COLO668 (cell line): Measurements from ENCODE around the gene RBM39.
"Not testable (repeated sequence)": the region's sequence is repeated elsewhere in the genome, so short reads cannot be mapped to it uniquely, and the experiment has no call there.

Experiments
- DNase-seq: peaks from one replicate; lab custom pipeline; 2025; ENCODE audit not compliant: unreplicated experiment; lab: John Stamatoyannopoulos, UW

RBM39 gene

DNA sequence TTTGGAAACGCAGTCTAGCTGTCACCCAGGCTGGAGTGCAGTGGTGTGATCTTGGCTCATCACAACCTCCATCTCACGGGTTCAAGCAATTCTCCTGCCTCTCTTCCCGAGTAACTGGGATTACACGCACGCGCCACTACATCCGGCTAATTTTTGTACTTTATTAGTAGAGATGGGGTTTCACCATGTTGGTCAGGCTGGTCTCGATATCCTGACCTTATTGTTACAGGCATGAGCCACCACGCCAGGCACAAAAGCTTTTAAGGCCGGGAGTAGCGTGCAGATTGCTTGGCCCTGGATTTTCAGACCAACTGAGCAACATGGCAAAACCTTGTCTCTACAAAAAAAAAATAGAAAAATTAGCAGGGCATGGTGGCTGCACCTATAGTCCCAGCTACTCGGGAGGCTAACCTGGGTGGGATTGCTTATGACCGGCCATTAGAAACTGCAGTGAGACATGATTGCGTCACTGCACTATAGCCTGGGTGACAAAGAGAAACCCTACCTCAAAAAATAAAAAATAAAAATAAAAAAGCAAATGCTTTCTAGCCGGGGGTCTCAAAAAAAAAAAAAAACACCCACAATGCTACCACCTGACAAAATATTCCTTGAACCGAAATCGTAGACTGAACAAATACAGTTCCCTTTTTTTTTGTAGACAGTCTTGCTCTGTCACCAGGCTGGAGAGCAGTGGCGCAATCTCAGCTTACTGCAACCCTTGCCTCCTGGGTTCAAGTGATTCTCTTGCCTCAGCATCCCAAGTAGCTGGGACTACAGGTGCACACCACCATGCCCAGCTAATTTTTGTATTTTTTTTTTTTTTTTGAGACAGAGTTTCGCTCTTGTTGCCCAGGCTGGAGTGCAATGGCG is 15.0 kb downstream of the RBM39 start:
- DNase-seq: no peak

- DNase-seq: no peak
Observed at GRCh38 chr20:35724321-35725230, 17.5 kb downstream of the RBM39 start.

- DNase-seq: not testable (repeated sequence)
Observed at GRCh38 chr20:35723652-35724320, 18.3 kb downstream of the RBM39 start.

DNA sequence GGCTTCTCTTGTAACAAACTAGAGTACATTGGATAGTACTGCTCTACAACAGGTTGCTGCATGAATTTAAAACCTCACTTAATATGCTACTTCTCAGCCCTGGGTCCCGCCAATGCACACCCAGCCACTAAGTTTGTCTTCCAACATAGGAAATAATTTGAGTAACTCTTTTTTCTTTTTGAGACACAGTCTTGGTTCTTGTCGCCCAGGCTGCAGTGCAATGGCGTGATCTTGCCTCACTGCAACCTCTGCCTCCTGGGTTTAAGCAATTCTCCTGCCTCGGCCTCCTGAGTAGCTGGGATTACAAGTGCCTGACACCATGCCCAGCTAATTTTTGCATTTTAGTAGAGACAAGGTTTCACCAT is 18.8 kb downstream of the RBM39 start:
- DNase-seq: not testable (repeated sequence)

- no peak for DNase-seq
Observed at GRCh38 chr20:35721621-35722020, 20.4 kb downstream of the RBM39 start.

DNA sequence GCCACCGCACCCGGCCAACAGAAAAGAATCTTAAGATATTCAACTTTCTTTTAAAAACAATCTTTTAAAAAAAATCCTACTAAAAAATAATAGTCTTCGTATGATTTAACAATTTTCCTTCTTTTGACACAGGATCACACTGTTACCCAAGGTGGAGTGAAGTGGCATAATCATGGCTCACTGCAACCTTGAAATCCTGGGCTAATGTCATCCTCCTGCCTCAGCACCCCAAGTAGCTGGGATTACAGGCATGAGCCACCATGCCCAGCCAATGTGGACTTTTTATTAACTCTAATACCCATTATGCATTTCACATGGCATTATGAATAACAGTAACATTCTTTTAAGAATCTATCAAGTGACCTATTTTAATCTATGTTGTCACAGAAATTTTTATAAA is 20.8 kb downstream of the RBM39 start:
- no peak for DNase-seq

DNA sequence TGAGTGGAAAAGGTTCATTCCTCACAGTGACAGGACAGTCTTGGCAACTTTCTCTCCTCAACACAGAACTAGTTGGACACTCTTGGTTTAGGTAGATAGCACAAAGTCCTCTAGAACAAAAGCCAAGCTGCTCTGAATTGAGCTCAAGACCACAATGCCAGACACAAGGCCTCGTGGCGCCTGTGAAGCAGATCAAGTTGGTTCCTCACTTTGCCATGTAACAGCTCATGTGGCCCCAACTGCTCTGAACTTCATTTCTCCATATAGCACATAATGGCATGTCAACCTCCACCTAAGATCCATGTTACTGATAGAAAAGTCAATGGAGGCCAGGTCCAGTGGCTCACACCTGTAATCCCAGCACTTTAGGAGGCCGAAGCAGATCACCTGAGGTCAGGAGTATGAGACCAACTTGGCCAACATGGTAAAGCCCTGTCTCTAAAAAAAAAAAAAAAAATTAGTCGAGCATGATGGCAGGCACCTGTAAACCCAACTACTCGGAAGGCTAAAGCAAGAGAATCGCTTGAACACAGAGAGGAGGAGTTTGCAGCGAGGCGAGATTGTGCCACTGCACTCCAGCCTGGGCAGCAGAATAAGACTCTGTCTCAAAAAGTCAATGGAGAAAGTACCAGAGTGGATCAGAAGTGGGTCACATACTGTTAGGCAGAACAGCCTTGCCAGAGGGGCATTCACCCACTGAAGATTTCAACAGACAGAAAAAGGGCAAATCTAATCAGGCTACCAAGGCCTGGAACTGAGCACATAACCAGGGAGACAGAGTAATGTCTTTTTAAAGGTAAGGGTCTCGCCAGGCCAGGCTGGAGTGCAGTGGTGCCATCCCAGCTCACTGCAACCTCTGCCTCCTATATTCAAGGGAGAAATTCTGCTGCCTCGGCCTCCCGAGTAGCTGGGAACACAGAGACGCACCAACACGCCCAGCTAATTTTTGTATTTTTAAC is 21.6 kb downstream of the RBM39 start:
- no peak for DNase-seq

DNA sequence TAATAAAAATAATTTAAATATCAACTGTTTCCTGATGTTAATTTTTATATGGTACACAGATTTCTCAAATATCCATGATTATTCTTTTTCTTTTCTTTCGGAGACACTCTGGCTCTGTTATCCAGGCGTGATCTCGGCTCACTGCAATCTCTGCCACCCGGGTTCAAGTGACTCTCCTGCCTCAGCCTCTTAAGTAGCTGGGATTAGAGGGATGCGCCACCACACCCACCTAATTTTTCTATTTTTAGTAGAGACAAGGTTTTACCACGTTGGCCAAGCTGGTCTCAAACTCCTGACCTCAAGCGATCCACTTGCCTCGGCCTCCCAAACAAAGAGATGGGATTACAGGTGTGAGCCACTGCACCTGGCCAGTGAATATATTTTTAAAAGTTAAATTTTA is 22.3 kb downstream of the RBM39 start:
- DNase-seq: no peak

DNA sequence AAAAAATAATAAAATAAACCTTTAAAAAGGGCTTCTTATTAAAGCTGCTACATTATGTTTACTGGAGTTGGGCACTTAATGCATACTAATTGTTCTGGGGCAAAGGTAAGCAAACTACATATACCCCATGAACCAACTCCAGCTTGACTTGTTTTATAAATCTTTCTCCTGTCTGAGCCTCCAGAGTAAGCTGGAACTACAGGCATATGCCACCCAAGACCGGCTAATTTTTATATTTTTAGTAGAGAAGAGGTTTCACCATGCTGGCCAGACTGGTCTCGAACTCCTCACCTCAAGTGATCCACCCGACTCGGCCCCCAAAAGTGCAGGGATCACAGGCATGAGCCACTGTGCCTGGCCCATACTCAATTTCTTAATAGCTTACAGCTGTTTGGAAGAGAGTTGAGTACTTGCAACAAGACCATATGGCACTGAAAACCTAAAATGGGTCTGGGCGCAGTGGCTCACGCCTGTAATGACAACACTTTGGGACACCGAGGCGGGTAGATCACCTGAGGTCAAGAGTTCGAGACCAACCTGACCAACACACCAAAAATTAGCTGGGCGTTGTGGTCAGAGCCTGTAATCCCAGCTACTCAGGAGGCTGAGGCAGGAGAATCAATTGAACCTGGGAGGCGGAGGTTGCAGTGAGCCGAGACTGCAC is 23.0 kb downstream of the RBM39 start:
- no peak for DNase-seq

GRCh38 chr20:35718321-35718720 is 23.7 kb downstream of the RBM39 start:
- not testable (repeated sequence) for DNase-seq

DNA sequence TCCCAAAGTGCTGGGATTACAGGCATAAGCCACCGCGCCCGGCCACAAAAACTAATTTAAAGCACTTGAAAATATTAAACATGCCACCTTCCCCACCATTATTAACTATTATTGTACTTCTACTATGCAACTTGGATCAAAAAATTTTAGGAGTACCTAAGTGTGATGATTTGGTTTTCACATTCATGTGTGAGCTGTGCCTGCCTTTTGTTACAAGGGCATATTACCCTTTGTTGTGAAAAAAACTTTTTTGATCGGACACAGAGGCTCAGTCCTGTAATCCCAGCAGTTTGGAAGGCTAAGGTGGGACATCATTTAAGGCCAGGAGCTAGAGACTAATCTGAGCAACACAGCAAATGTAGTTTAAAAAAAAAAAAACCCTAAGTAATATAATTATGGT is 25.7 kb downstream of the RBM39 start:
- DNase-seq: no peak

- no peak for DNase-seq
Observed at GRCh38 chr20:35715652-35716051, 26.4 kb downstream of the RBM39 start.

DNA sequence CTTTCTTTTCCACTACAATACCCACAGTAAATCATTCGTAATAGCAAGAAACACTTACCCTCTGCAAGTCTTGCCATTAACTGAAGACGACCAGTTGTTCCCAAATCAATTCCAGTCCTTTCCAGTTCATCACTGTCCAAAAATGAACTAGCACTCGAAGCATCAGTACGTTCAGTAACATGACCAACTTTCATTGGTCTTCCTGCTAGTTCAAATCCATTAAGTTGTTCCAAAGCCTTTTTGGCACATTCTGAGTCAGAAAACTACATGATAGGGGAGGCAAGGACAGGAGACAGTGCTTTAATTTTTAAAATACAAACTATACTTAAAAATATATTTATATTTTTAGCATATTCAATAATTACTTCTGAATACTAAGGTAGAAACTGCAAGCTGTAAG is 27.9 kb downstream of the RBM39 start:
- DNase-seq: no peak

GRCh38 chr20:35713120-35713519 is 28.9 kb downstream of the RBM39 start:
- not testable (repeated sequence) for DNase-seq

GRCh38 chr20:35711588-35712209 is 30.4 kb downstream of the RBM39 start:
- DNase-seq: no peak

- DNase-seq: no peak
Observed at GRCh38 chr20:35710884-35711587, 31.0 kb downstream of the RBM39 start.

GRCh38 chr20:35710039-35710438 is 32.0 kb downstream of the RBM39 start:
- no peak for DNase-seq

DNA sequence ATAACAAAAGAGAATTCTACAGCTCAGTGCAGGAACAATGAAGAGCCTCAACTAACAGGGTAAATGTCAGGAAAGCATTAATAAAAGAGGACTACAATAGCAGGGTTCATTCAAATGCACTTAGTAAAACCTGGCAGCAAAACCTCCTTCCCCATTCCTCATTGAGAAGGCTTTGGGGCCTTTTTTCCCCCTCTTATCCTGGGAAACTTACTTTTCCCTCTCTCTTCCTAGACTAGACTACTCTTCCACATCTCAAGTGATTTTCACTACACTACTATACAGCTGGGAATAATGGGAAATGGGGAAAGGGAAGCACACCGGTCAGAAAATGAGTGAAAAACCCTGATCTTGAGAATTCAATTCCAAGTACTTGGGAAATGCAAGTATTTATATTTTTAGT is 32.8 kb downstream of the RBM39 start:
- DNase-seq: no peak

- DNase-seq: no peak
Observed at GRCh38 chr20:35708502-35708901, 33.6 kb downstream of the RBM39 start.
